Measurements from ENCODE around the gene EMC1. TPM values are rescaled to one million over a fixed set of nuclear protein-coding genes. Genes with fewer than 3 reads are reported as not detected.

Gene EMC1
- total RNA-seq, 6 experiments from 2014 or later: 18.6 to 32.7 (median 25.3) TPM

DNA sequence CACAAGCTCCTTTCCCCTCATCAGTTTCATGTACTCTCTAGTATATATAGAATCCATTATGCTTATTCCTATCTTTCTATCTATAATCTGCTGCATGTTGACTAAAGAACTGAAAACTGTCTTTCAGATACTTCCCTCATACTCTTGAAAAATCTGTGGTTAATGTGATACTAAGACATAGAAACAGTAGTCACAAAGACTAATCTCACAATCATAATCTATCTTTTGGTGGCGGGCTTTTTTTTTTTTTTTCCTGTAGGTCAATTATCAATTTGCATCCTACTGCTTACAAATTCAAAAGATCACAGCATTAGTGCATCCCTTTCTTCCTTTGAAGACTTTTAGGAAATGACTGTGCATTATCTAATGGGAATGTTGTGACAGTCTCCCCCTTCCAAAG lies 45.9 kb downstream of the EMC1 start:
- TF ChIP-seq, protein P1, sequence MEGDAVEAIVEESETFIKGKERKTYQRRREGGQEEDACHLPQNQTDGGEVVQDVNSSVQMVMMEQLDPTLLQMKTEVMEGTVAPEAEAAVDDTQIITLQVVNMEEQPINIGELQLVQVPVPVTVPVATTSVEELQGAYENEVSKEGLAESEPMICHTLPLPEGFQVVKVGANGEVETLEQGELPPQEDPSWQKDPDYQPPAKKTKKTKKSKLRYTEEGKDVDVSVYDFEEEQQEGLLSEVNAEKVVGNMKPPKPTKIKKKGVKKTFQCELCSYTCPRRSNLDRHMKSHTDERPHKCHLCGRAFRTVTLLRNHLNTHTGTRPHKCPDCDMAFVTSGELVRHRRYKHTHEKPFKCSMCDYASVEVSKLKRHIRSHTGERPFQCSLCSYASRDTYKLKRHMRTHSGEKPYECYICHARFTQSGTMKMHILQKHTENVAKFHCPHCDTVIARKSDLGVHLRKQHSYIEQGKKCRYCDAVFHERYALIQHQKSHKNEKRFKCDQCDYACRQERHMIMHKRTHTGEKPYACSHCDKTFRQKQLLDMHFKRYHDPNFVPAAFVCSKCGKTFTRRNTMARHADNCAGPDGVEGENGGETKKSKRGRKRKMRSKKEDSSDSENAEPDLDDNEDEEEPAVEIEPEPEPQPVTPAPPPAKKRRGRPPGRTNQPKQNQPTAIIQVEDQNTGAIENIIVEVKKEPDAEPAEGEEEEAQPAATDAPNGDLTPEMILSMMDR (IDR thresholded peaks at IDR 0.05): no peak
- TF ChIP-seq POLR2A (IDR thresholded peaks at IDR 0.05): no peak
- 70% methylated on average over 1 of the region's 1 CpG for WGBS (ENCODE audit: insufficient coverage, low coverage, low lambda C conversion rate, missing lambda C conversion rate)

DNA sequence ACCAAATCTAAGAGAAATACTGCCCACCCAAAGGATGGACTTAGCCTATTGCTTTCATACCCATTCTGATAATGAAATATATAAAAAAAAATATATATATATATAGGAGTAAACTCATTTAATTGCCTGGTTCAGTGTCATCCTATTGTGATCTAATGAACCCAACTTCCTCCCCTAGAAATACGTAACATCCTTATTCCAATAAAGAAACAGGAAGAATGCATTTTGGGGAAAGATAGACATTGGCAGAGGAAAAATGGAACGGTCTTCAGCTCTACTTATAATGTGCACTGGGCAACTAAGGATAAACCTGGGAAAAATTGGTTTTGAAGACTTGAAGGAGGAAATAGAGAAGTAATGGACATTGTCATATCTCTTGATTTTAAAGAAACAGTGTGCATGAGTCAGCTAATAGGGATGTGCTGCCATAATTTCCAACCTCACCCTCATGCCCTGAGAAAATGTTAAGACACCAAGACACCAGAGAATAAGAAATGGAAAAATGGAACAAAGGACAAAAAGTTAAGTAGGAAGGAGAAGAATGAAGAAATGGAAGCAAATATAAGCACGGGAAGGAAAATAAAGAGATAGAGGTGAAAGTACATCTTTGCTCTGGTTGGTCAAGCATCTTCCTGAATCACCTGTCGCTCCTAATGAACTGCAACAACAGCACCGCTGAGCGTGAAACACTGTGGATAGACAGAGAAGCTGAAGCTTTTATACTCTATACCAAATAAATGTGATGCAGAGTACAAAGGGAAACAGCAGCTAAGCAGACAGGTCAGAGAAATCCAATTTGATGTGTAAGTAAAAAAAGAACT lies 46.7 kb downstream of the EMC1 start:
- intact Hi-C loops (cut with DNase I): no loop called here
- TF ChIP-seq, protein P1 (IDR thresholded peaks at IDR 0.05): no peak
- TF ChIP-seq POLR2A (IDR thresholded peaks at IDR 0.05): no peak
- ATAC-seq: no peak
- peaks cover 0 to 67% (median 13%) of the 10 kb centered on the region in 4 donors for H3K4me1 ChIP-seq
- 73% methylated on average over 6 of the region's 6 CpGs for WGBS (ENCODE audit: insufficient coverage, low coverage, low lambda C conversion rate, missing lambda C conversion rate)
- no peak for DNase-seq
- no peak overlapping the region for H3K4me3 ChIP-seq
- H3K9me3 ChIP-seq: no peaks in the 10 kb centered on the region
- peaks cover 0 to 4% (median 1%) of the 10 kb centered on the region in 4 donors for H3K36me3 ChIP-seq
- no peak overlapping the region for H3K27ac ChIP-seq
- no peaks in the 10 kb centered on the region for H3K27me3 ChIP-seq

More for the DNA sequence above, 45.9 kb downstream of the EMC1 start:
- Histone ChIP-seq H3K36me3 (peaks cover 0 to 2% (median 0%) of the 10 kb centered on the region in 4 donors), H3K27ac (peak overlapping the region in 1 of 3 donors; percentile 7), H3K9me3 (no peaks in the 10 kb centered on the region), H3K27me3 (no peaks in the 10 kb centered on the region), H3K4me3 (no peak overlapping the region), H3K4me1 (peaks cover 0 to 62% (median 13%) of the 10 kb centered on the region in 4 donors)
- DNase-seq (no peak), ATAC-seq (no peak)
- intact Hi-C loops (cut with DNase I): no loop called here

DNA sequence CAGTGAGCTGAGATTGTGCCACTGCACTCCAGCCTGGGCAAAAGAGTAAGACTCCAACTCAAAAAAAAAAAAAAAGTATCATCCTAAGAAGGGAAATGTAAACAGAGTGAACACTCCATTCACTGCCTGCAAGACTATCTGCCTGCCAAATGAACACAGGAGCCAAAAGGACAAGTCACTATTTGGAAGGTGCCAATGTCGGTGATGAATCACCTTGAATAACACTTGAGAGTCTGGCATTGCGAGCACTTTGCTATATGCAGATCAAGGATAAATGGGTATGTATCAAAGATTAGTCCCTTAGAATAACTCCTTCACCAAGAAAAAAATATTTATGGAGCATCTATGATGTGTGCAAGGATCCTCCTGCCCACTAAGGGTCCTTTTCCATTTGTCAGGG lies 47.9 kb downstream of the EMC1 start:
- TF ChIP-seq, protein P1 (IDR thresholded peaks at IDR 0.05): no peak
- no peak for TF ChIP-seq POLR2A (IDR thresholded peaks at IDR 0.05)
- WGBS (ENCODE audit: insufficient coverage, low coverage, low lambda C conversion rate, missing lambda C conversion rate): 55% methylated on average over 2 of the region's 2 CpGs
- intact Hi-C loops (cut with DNase I): no loop called here
- no peaks in the 10 kb centered on the region for H3K27me3 ChIP-seq
- H3K9me3 ChIP-seq: no peaks in the 10 kb centered on the region
- H3K27ac ChIP-seq: peak overlapping the region in 1 of 3 donors; percentile 77
- H3K4me3 ChIP-seq: no peak overlapping the region
- ATAC-seq (peak in 2 of 4 donors; percentile 30 to 61), DNase-seq (no peak)
- peaks cover 0 to 72% (median 18%) of the 10 kb centered on the region in 4 donors for H3K4me1 ChIP-seq
- H3K36me3 ChIP-seq: peaks cover 0 to 15% (median 4%) of the 10 kb centered on the region in 4 donors

DNA sequence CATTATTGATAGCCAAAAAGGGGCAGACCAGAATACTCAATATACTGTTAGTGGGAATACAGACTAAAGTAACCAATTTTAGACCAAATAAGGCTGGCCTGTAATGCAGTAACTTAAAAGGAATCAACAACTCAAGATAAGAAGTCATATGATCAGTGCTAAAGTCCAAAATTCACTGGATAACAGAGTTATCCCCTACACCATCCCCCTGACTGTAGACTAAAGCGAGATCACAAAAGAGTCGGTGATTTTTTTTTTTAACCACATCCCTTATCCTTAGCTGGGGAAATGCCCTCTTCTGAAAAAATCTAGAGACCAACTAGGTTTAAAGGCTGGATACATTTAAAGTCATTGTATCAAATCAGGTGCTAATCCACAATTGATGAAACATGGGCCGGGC lies 48.9 kb downstream of the EMC1 start:
- ATAC-seq: peak; percentile 48 to 73 (median 66)
- intact Hi-C loops (cut with DNase I): no loop called here
- H3K9me3 ChIP-seq: no peaks in the 10 kb centered on the region
- H3K36me3 ChIP-seq: peaks cover 5 to 25% (median 13%) of the 10 kb centered on the region in 4 donors
- no peak for TF ChIP-seq POLR2A (IDR thresholded peaks at IDR 0.05)
- TF ChIP-seq, protein P1 (IDR thresholded peaks at IDR 0.05): no peak
- DNase-seq: no peak
- WGBS (ENCODE audit: insufficient coverage, low coverage, low lambda C conversion rate, missing lambda C conversion rate): 0% methylated on average over 2 of the region's 3 CpGs
- H3K27me3 ChIP-seq: no peaks in the 10 kb centered on the region
- peaks cover 0 to 67% (median 18%) of the 10 kb centered on the region in 4 donors for H3K4me1 ChIP-seq
- peak overlapping the region in 2 of 3 donors; percentile 3 to 77 for H3K27ac ChIP-seq
- no peak overlapping the region for H3K4me3 ChIP-seq
